Neural cell (in vitro differentiated cells): ENCODE data around the gene ROBO4. TPM values are rescaled to one million over a fixed set of nuclear protein-coding genes. Genes with fewer than 3 reads are reported as not detected.

Experiments
- H2AFZ ChIP-seq: fragments of 200-600, 300-800 bp; sonication (generic), shearing (Covaris generic); 2 replicates; pipeline ENCODE4 v1.6.0; 2014; ENCODE audit warnings: low read depth, mild to moderate bottlenecking, antibody characterized with exemption, low read length, moderate library complexity
- H3F3A ChIP-seq: fragments of 200-600 bp; shearing (Covaris generic); 2 replicates; pipeline ENCODE4 v1.6.1; 2016; ENCODE audit warnings: mild to moderate bottlenecking, moderate library complexity, mixed read lengths, antibody characterized with exemption, low read length; ENCODE audit not compliant: insufficient read depth, poor library complexity, severe bottlenecking
- H3K27ac ChIP-seq: fragments of 200-600, 300-800 bp; sonication (generic), shearing (Covaris generic); 2 replicates; pipeline ENCODE4 v1.5.1; 2014; ENCODE audit warnings: mild to moderate bottlenecking, low read length, moderate library complexity
- H3K27me3 ChIP-seq: fragments of 300-800, 200-600 bp; sonication (generic), shearing (Covaris generic); 2 replicates; pipeline ENCODE4 v1.6.0; 2014; ENCODE audit warnings: mild to moderate bottlenecking, low read depth, low read length, moderate library complexity; ENCODE audit not compliant: insufficient read depth
- H3K36me3 ChIP-seq: fragments of 300-800, 200-600 bp; sonication (generic), shearing (Covaris generic); 2 replicates; pipeline ENCODE4 v1.5.1; 2014; ENCODE audit warnings: mild to moderate bottlenecking, antibody characterized with exemption, low read length, moderate library complexity; ENCODE audit not compliant: insufficient read depth
- H3K4me2 ChIP-seq: fragments of 300-800, 200-600 bp; sonication (generic), shearing (Covaris generic); 2 replicates; pipeline ENCODE4 v1.6.0; 2014; ENCODE audit warnings: mild to moderate bottlenecking, low read length
- H3K4me3 ChIP-seq: fragments of 300-800, 200-600 bp; sonication (generic), shearing (Covaris generic); 2 replicates; pipeline ENCODE4 v1.5.1; 2014; ENCODE audit warnings: mild to moderate bottlenecking, low read length, moderate library complexity
- H3K79me2 ChIP-seq: fragments of 200-600 bp; shearing (Covaris generic); replicated peaks from 2 replicates; pipeline ENCODE4 v1.6.0; 2014; ENCODE audit warnings: mild to moderate bottlenecking, low read length, moderate library complexity; ENCODE audit not compliant: insufficient read depth
- H3K9ac ChIP-seq: fragments of 300-800, 200-600 bp; sonication (generic), shearing (Covaris generic); 2 replicates; pipeline ENCODE4 v1.6.1; 2016; ENCODE audit warnings: mild to moderate bottlenecking, low read length, mixed read lengths
- H3K9me2 ChIP-seq: fragments of 200-600 bp; shearing (Covaris generic); 2 replicates; pipeline ENCODE4 v1.6.1; 2016; ENCODE audit warnings: mild to moderate bottlenecking, low read length, mixed read lengths; ENCODE audit not compliant: insufficient read depth
- H3K9me3 ChIP-seq: fragments of 200-600, 300-800 bp; sonication (generic), shearing (Covaris generic); 2 replicates; pipeline ENCODE4 v1.6.1; 2016; ENCODE audit warnings: mild to moderate bottlenecking, mixed run types, low read length, moderate library complexity, mixed read lengths
- H4K20me1 ChIP-seq: fragments of 200-600 bp; shearing (Covaris generic); 2 replicates; pipeline ENCODE4 v1.6.1; 2016; ENCODE audit warnings: mild to moderate bottlenecking, mixed run types; ENCODE audit not compliant: insufficient read depth
- EP300 ChIP-seq: fragments of 450-650 bp; conservative IDR thresholded peaks from 2 replicates; pipeline ENCODE4 v1.6.1; 2014; ENCODE audit warnings: antibody characterized with exemption, mild to moderate bottlenecking, moderate library complexity; ENCODE audit not compliant: poor library complexity, severe bottlenecking
- EZH2 ChIP-seq: fragments of 200-600, 300-800 bp; shearing (Covaris generic), sonication (generic); IDR thresholded peaks from 2 replicates; pipeline ENCODE4 v1.6.1; 2014; ENCODE audit warnings: antibody characterized with exemption, low read length, borderline replicate concordance, mild to moderate bottlenecking; ENCODE audit not compliant: insufficient read depth, poor library complexity, severe bottlenecking
- MXI1 ChIP-seq: fragments of 450-650 bp; conservative IDR thresholded peaks from 2 replicates; pipeline ENCODE4 v1.6.1; 2014; ENCODE audit warnings: antibody characterized with exemption, mild to moderate bottlenecking; ENCODE audit not compliant: poor library complexity, severe bottlenecking
- POLR2AphosphoS5 ChIP-seq: IDR thresholded peaks from 2 replicates; pipeline ENCODE4 v1.6.1; 2012
- RAD21 ChIP-seq: fragments of 450-650 bp; conservative IDR thresholded peaks from 2 replicates; pipeline ENCODE4 v1.6.1; 2014; ENCODE audit warnings: antibody characterized with exemption, mild to moderate bottlenecking, moderate library complexity
- SMC3 ChIP-seq: fragments of 450-650 bp; conservative IDR thresholded peaks from 2 replicates; pipeline ENCODE4 v1.6.1; 2014; ENCODE audit warnings: antibody characterized with exemption, mild to moderate bottlenecking, moderate library complexity; ENCODE audit not compliant: poor library complexity
- TAF1 ChIP-seq: IDR thresholded peaks from 2 replicates; pipeline ENCODE4 v1.6.1; 2012; ENCODE audit warnings: low read depth
- polyA plus RNA-seq: library from polyadenylated mRNA; depleted of rRNA; stranded (reverse); fragments of >200 nt; gene quantifications from 2 replicates; pipeline ENCODE4 v1.2.3, GENCODE V29; 2014
- TF ChIP-seq, protein P1 (sequence below): IDR thresholded peaks from 2 replicates; pipeline ENCODE4 v1.6.1; 2012; ENCODE audit warnings: borderline replicate concordance
- TF ChIP-seq, protein P2 (sequence below): fragments of 450-650 bp; IDR thresholded peaks from 2 replicates; pipeline ENCODE4 v1.5.1; 2014; ENCODE audit warnings: antibody characterized with exemption, mild to moderate bottlenecking, moderate library complexity; ENCODE audit not compliant: poor library complexity, severe bottlenecking

ROBO4 gene
- polyA plus RNA-seq, 1 donor from 2014 or later, result not detected

DNA sequence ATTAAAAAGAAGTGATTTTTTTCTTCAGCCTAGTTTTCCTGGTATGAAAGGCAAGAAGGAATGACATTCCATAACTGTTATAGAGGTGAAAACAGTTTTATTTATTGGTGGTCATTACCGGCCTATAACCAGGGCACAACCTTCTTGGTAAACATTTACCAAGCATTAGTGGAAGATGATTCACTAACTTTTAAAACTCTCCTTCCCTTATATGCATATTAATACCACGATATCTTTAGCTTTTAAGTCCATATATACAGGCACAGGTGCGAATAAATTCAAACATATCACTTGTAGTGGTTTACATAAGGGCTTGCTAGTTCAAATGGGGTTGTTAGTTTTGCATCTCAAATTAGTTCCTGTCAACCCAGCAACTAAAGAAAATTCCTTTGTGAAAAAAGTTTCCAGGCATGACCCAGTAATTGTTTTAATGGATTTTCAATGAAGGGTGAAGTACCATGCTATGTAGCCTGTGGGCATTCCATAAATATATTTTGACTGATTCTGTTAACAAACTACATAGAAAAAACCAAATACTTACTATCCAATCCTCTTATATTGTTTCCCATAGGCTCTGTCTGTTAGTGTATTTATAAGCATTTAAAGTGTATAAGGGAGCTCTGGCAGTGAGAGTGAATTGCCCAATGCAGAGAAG lies 63.0 kb downstream of the ROBO4 start:
- Histone ChIP-seq H3K4me3 (no peak overlapping the region), H4K20me1 (no peaks in the 10 kb centered on the region), H2AFZ (no peak overlapping the region), H3K4me2 (no peak overlapping the region), H3K27me3 (peaks cover 19% of the 10 kb centered on the region), H3K9ac (no peak overlapping the region), H3F3A (no peaks in the 10 kb centered on the region), H3K27ac (no peak overlapping the region), H3K79me2 (no peaks in the 10 kb centered on the region), H3K9me3 (no peaks in the 10 kb centered on the region), H3K9me2 (no peaks in the 10 kb centered on the region), H3K36me3 (no peaks in the 10 kb centered on the region)
- TF ChIP-seq EZH2 (no peak), TAF1 (no peak), POLR2AphosphoS5 (no peak), SMC3 (no peak), MXI1 (no peak), EP300 (no peak), RAD21 (no peak)
- TF ChIP-seq, protein P1, sequence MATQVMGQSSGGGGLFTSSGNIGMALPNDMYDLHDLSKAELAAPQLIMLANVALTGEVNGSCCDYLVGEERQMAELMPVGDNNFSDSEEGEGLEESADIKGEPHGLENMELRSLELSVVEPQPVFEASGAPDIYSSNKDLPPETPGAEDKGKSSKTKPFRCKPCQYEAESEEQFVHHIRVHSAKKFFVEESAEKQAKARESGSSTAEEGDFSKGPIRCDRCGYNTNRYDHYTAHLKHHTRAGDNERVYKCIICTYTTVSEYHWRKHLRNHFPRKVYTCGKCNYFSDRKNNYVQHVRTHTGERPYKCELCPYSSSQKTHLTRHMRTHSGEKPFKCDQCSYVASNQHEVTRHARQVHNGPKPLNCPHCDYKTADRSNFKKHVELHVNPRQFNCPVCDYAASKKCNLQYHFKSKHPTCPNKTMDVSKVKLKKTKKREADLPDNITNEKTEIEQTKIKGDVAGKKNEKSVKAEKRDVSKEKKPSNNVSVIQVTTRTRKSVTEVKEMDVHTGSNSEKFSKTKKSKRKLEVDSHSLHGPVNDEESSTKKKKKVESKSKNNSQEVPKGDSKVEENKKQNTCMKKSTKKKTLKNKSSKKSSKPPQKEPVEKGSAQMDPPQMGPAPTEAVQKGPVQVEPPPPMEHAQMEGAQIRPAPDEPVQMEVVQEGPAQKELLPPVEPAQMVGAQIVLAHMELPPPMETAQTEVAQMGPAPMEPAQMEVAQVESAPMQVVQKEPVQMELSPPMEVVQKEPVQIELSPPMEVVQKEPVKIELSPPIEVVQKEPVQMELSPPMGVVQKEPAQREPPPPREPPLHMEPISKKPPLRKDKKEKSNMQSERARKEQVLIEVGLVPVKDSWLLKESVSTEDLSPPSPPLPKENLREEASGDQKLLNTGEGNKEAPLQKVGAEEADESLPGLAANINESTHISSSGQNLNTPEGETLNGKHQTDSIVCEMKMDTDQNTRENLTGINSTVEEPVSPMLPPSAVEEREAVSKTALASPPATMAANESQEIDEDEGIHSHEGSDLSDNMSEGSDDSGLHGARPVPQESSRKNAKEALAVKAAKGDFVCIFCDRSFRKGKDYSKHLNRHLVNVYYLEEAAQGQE, result no peak
- TF ChIP-seq, protein P2, sequence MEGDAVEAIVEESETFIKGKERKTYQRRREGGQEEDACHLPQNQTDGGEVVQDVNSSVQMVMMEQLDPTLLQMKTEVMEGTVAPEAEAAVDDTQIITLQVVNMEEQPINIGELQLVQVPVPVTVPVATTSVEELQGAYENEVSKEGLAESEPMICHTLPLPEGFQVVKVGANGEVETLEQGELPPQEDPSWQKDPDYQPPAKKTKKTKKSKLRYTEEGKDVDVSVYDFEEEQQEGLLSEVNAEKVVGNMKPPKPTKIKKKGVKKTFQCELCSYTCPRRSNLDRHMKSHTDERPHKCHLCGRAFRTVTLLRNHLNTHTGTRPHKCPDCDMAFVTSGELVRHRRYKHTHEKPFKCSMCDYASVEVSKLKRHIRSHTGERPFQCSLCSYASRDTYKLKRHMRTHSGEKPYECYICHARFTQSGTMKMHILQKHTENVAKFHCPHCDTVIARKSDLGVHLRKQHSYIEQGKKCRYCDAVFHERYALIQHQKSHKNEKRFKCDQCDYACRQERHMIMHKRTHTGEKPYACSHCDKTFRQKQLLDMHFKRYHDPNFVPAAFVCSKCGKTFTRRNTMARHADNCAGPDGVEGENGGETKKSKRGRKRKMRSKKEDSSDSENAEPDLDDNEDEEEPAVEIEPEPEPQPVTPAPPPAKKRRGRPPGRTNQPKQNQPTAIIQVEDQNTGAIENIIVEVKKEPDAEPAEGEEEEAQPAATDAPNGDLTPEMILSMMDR, result no peak

Other genes starting within 250 kb of the ROBO4 start
- 4.0 and 4.3 TPM in 2 replicates for gene SIAE, start 224.1 kb downstream of the ROBO4 start, polyA plus RNA-seq
- 19.1 and 21.3 TPM in 2 replicates for gene SPA17, start 224.0 kb downstream of the ROBO4 start, polyA plus RNA-seq
- 0.69 and 1.1 TPM in 2 replicates for gene NRGN, start 157.9 kb downstream of the ROBO4 start, polyA plus RNA-seq
- gene VSIG2, start 145.6 kb downstream of the ROBO4 start, polyA plus RNA-seq, result not detected in 2 replicates
- gene ESAM, start 135.6 kb downstream of the ROBO4 start, polyA plus RNA-seq, result 0.77 TPM in 1 of 2 replicates, not detected in the other
- 40.8 and 45.3 TPM in 2 replicates for gene MSANTD2, start 97.5 kb downstream of the ROBO4 start, polyA plus RNA-seq
- 12.8 and 25.3 TPM in 2 replicates for gene ROBO3, start 32.4 kb downstream of the ROBO4 start, polyA plus RNA-seq
- gene HEPN1, start 21.4 kb upstream of the ROBO4 start, polyA plus RNA-seq, result not detected in 2 replicates
- not detected in 2 replicates for gene HEPACAM, start 38.2 kb upstream of the ROBO4 start, polyA plus RNA-seq
- 0.88 and 2.5 TPM in 2 replicates for gene CCDC15, start 56.3 kb upstream of the ROBO4 start, polyA plus RNA-seq
- gene SLC37A2, start 165.4 kb upstream of the ROBO4 start, polyA plus RNA-seq, result 0.12 and 0.14 TPM in 2 replicates
- 70.0 and 86.6 TPM in 2 replicates for gene TMEM218, start 213.8 kb upstream of the ROBO4 start, polyA plus RNA-seq